ENCODE data around the gene SERAC1.

The SERAC1 gene

DNA sequence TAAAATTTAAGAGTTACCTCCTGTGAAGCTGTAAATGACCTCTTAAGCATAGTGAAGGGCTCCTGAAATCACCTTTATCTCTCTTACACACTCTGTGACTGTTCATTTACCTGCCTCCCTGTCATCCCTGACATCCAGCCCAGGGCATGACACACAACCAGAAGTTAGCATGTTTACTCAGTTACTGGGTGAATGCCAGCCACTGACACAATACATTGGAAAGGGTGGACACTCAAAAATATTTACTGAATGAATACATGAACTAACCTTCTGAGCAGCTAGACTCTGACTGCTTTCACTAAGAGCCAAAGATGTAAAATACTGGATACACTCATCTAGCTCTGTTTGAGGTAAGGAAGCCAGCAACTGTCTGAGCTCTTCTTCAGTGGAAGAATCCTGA, 25.3 kb downstream of the SERAC1 start:
- H3K4me3 ChIP-seq (ENCODE audit: low read length) = no peak overlapping the region
- peaks cover 17% of the 10 kb centered on the region for H3K36me3 ChIP-seq (ENCODE audit: insufficient read depth, low read length)
- H2AFZ ChIP-seq (ENCODE audit: low read depth, low read length) = no peak overlapping the region
- no peaks in the 10 kb centered on the region for H3K27me3 ChIP-seq (ENCODE audit: insufficient read depth, low read length)
- H3K4me1 ChIP-seq (ENCODE audit: insufficient read depth, low read length) = no peaks in the 10 kb centered on the region
- peaks cover 2% of the 10 kb centered on the region for H3K9me3 ChIP-seq (ENCODE audit: low read length)

DNA sequence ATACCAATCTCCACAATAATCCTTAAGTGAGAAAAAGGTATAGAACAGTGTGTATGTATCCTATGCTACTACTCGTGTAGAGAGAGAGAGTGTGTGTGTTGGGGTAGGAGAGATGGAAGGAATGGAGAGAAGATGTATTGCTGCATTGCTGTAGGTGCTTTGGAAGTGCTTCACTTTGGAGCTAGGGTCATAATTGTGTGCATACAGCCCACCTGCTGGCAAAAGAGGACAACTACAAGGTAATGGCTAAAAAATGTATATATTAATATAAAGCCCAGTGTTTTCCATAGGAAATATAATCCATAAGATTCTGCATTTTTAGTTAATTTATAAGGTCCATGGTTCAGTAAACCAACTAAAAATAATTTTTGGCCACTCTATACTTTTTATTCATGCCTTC, 36.1 kb downstream of the SERAC1 start:
- peaks cover 3% of the 10 kb centered on the region for H3K36me3 ChIP-seq (ENCODE audit: insufficient read depth, low read length)
- H3K9me3 ChIP-seq (ENCODE audit: low read length) = no peaks in the 10 kb centered on the region
- no peaks in the 10 kb centered on the region for H3K4me1 ChIP-seq (ENCODE audit: insufficient read depth, low read length)
- no peaks in the 10 kb centered on the region for H3K27me3 ChIP-seq (ENCODE audit: insufficient read depth, low read length)
- H2AFZ ChIP-seq (ENCODE audit: low read depth, low read length) = no peak overlapping the region
- H3K4me3 ChIP-seq (ENCODE audit: low read length) = no peak overlapping the region

DNA sequence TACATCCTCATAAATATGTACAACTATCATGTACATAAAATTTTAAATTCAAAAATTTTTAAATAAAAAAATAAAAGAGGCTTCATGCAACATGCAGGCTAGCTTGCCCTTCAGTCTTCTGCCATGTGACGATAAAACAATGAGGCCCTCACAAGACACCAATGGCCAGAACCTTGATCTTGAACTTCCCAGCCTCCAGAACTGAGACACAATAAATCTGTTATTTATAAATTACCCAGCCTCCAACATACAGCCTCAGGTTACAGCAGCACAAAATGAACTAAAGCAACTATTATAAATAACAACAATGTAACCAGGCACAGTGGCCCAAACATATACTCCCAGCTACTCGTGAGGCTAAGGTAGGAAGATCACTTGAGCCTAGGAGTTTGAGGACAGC, 42.8 kb downstream of the SERAC1 start:
- H3K9me3 ChIP-seq (ENCODE audit: low read length) = peaks cover 3% of the 10 kb centered on the region
- no peak overlapping the region for H3K4me3 ChIP-seq (ENCODE audit: low read length)
- no peaks in the 10 kb centered on the region for H3K27me3 ChIP-seq (ENCODE audit: insufficient read depth, low read length)
- no peaks in the 10 kb centered on the region for H3K4me1 ChIP-seq (ENCODE audit: insufficient read depth, low read length)
- no peak overlapping the region for H2AFZ ChIP-seq (ENCODE audit: low read depth, low read length)
- H3K36me3 ChIP-seq (ENCODE audit: insufficient read depth, low read length) = peaks cover 17% of the 10 kb centered on the region

DNA sequence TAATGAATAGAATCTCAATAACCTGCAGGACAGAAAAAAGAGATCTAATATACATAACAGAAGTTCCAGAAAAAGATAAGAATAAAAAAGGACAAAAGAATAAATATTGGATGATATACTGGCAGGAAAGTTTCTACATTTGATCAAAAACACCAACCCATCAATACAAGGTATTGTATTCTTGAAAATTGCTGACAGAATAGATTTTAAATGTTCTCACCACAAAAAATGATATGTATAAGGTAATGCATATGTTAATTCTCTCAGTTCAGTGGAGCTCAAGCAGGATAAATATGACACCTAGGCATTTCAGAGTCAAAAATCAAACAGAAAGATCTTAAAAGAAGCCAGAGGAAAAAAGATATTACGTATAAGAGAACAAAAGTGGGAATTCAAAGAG, 43.8 kb downstream of the SERAC1 start:
- Histone ChIP-seq H3K36me3 (ENCODE audit: insufficient read depth, low read length) (peaks cover 17% of the 10 kb centered on the region), H3K4me3 (ENCODE audit: low read length) (no peak overlapping the region), H2AFZ (ENCODE audit: low read depth, low read length) (no peak overlapping the region), H3K4me1 (ENCODE audit: insufficient read depth, low read length) (no peaks in the 10 kb centered on the region), H3K9me3 (ENCODE audit: low read length) (peaks cover 3% of the 10 kb centered on the region), H3K27me3 (ENCODE audit: insufficient read depth, low read length) (no peaks in the 10 kb centered on the region)

DNA sequence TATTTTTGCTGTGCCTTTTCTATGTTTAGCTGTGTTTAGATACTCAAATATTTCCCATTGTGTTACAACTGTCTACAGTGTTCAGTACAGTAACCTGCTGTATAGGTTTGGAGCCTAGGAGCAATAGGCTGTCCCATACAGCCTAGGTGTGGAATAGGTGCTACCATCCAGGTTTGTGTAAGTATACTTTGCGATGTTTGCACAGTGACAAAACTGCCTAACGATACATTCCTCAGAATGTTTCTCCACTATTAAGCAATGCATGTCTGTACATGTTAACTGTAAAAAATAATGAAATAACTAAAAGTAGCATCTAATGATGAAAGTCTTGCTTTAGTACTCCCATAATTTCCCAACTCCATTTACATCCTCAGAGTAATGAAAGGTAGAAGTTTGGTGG, 46.0 kb downstream of the SERAC1 start:
- Histone ChIP-seq H3K9me3 (ENCODE audit: low read length) (peaks cover 3% of the 10 kb centered on the region), H3K4me3 (ENCODE audit: low read length) (no peak overlapping the region), H2AFZ (ENCODE audit: low read depth, low read length) (no peak overlapping the region), H3K4me1 (ENCODE audit: insufficient read depth, low read length) (no peaks in the 10 kb centered on the region), H3K27me3 (ENCODE audit: insufficient read depth, low read length) (no peaks in the 10 kb centered on the region), H3K36me3 (ENCODE audit: insufficient read depth, low read length) (peaks cover 20% of the 10 kb centered on the region)

DNA sequence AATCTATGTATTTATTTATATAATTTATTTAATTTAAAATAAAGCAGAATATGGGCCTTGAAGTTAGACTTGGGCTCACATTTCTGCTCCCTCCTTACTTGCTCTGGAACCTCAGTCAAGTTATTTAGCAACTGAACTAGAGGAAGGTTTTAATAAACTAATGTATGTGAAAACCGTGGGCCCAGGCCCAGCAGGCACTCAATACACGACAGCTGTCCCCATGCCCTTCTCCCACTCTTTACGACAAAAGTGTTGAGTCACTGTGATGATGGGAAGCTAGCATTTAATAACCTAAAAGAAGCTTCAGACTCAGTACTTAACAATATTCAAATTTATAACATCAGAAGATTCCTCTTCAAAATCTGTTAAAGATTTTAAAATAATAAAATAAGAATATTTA, 46.7 kb downstream of the SERAC1 start:
- Histone ChIP-seq H3K36me3 (ENCODE audit: insufficient read depth, low read length) (peaks cover 15% of the 10 kb centered on the region), H3K4me3 (ENCODE audit: low read length) (no peak overlapping the region), H3K4me1 (ENCODE audit: insufficient read depth, low read length) (no peaks in the 10 kb centered on the region), H3K9me3 (ENCODE audit: low read length) (no peaks in the 10 kb centered on the region), H2AFZ (ENCODE audit: low read depth, low read length) (no peak overlapping the region), H3K27me3 (ENCODE audit: insufficient read depth, low read length) (no peaks in the 10 kb centered on the region)

DNA sequence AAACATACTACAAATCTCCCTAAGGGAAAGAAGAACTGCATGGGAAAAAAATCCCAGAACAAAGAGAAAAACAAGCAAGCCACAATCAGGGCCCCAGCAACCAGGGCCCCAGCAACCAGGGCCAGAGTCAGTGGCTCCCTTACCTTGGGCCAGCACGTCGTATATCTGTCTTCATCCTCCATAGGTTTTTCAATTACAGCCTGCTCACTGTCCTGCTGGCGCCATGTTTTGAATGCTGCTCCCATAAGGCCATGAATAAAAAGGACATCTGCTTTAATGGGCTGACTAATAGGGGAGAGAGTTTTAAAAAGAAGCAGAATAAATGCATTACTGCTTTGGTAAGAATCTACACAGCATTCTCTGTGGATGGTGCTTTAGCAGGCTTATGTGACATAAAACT, 49.2 kb downstream of the SERAC1 start:
- Histone ChIP-seq H3K4me3 (ENCODE audit: low read length) (no peak overlapping the region), H3K4me1 (ENCODE audit: insufficient read depth, low read length) (no peaks in the 10 kb centered on the region), H2AFZ (ENCODE audit: low read depth, low read length) (no peak overlapping the region), H3K27me3 (ENCODE audit: insufficient read depth, low read length) (no peaks in the 10 kb centered on the region), H3K9me3 (ENCODE audit: low read length) (no peaks in the 10 kb centered on the region), H3K36me3 (ENCODE audit: insufficient read depth, low read length) (peaks cover 29% of the 10 kb centered on the region)

DNA sequence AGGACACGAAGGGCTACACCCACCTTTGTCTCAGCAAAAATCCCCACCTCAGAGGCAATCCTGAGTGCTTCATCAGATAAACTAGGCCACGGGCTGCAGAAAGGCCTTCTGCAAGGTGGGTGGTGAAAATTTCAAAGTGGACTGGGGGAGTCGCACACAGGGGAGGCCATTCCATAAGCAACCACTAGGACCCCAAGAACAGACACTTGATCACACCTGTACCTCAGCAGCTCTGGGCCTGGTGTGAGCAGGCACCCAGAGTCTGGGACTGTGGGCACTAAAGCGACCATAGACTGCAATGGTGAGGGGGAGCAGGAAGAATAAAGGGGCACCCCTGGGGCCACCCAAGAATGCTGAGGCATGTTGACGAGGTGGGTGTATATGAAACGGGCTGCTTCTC, 52.6 kb downstream of the SERAC1 start:
- Histone ChIP-seq H2AFZ (ENCODE audit: low read depth, low read length) (no peak overlapping the region), H3K4me3 (ENCODE audit: low read length) (no peak overlapping the region), H3K9me3 (ENCODE audit: low read length) (no peaks in the 10 kb centered on the region), H3K27me3 (ENCODE audit: insufficient read depth, low read length) (no peaks in the 10 kb centered on the region), H3K36me3 (ENCODE audit: insufficient read depth, low read length) (peaks cover 43% of the 10 kb centered on the region), H3K4me1 (ENCODE audit: insufficient read depth, low read length) (no peaks in the 10 kb centered on the region)

DNA sequence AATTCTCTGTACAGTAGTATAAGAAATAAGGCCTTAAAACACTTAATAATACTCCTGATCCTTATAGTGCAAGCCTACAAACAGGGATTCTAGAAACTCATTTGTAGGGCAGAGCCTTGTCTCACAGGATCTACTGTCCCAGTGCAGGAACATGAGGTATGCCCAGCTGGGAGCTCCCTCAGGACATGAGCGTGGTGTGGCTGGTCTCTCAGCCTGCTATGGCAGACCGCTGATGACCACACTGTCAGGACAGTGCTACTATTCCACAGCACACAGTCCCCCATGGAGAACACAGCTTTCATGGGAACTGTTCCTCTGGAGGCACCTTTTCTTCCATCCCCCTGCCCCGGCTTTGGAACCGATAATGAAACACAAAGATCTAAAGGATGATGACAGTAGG, 53.0 kb downstream of the SERAC1 start:
- Histone ChIP-seq H3K4me3 (ENCODE audit: low read length) (no peak overlapping the region), H3K36me3 (ENCODE audit: insufficient read depth, low read length) (peaks cover 43% of the 10 kb centered on the region), H3K27me3 (ENCODE audit: insufficient read depth, low read length) (no peaks in the 10 kb centered on the region), H3K9me3 (ENCODE audit: low read length) (no peaks in the 10 kb centered on the region), H2AFZ (ENCODE audit: low read depth, low read length) (no peak overlapping the region), H3K4me1 (ENCODE audit: insufficient read depth, low read length) (no peaks in the 10 kb centered on the region)

DNA sequence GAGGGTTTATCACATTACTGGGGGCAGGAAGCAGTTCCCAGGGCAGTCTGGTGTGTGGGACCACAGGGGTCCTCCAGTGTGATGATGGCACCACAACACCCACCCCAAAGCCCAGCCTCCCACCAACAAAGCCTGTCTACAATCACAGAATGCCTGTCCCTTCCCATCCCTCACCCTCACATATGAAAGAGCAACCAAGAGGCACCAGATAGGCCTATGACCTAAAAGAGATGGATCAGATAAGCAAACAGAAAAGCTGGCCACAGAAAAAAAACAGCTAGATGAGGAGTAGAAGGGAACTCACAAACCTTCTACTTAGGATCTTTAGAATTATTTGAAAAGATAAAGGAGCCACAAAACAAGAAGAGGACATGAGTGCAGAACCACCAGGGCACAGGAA, 54.3 kb downstream of the SERAC1 start:
- no peaks in the 10 kb centered on the region for H3K27me3 ChIP-seq (ENCODE audit: insufficient read depth, low read length)
- no peak overlapping the region for H3K4me3 ChIP-seq (ENCODE audit: low read length)
- no peaks in the 10 kb centered on the region for H3K9me3 ChIP-seq (ENCODE audit: low read length)
- peaks cover 51% of the 10 kb centered on the region for H3K36me3 ChIP-seq (ENCODE audit: insufficient read depth, low read length)
- no peak overlapping the region for H2AFZ ChIP-seq (ENCODE audit: low read depth, low read length)
- H3K4me1 ChIP-seq (ENCODE audit: insufficient read depth, low read length) = no peaks in the 10 kb centered on the region

DNA sequence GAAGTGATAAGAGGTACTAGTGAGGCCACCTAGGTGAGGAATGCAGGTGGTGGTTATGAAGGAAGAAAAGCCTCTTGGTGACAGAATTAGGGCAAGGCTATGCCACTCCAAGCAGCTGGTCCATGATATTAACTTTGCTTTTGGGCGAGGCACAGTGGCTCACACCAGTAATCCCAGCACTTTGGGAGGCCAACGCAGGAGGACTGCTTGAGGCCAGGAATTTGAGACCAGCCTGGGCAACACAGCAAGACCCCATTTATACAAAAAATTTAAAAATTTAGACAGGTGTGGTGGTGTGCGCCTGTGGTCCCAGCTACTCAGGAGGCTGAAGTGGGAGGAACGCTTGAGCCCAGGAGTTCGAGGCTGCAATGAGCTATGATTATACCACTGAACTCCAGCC, 56.1 kb downstream of the SERAC1 start:
- H3K9me3 ChIP-seq (ENCODE audit: low read length) = no peaks in the 10 kb centered on the region
- peaks cover 49% of the 10 kb centered on the region for H3K36me3 ChIP-seq (ENCODE audit: insufficient read depth, low read length)
- no peaks in the 10 kb centered on the region for H3K4me1 ChIP-seq (ENCODE audit: insufficient read depth, low read length)
- no peak overlapping the region for H2AFZ ChIP-seq (ENCODE audit: low read depth, low read length)
- H3K4me3 ChIP-seq (ENCODE audit: low read length) = no peak overlapping the region
- H3K27me3 ChIP-seq (ENCODE audit: insufficient read depth, low read length) = no peaks in the 10 kb centered on the region

DNA sequence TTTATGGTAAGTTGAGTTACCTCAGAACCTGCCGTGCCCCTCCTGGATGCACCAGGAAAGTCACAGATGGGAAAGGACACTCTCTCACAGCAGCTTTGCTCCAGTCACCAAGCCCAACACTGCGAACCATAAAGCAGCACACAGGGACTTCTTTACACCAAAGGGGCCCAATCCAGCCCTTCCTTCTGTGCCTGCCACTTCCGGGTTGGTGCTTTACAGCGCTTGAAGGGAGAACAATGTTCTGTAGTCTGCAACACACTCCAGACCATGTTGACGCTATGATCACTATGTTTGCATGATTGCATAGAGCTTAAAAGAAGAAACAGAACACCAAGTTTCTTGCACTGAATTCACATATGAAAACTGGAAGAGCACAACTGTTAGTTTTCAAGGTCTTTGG, 57.1 kb downstream of the SERAC1 start:
- H3K4me1 ChIP-seq (ENCODE audit: insufficient read depth, low read length) = no peaks in the 10 kb centered on the region
- H2AFZ ChIP-seq (ENCODE audit: low read depth, low read length) = no peak overlapping the region
- peaks cover 47% of the 10 kb centered on the region for H3K36me3 ChIP-seq (ENCODE audit: insufficient read depth, low read length)
- H3K9me3 ChIP-seq (ENCODE audit: low read length) = no peaks in the 10 kb centered on the region
- H3K4me3 ChIP-seq (ENCODE audit: low read length) = no peak overlapping the region
- no peaks in the 10 kb centered on the region for H3K27me3 ChIP-seq (ENCODE audit: insufficient read depth, low read length)

DNA sequence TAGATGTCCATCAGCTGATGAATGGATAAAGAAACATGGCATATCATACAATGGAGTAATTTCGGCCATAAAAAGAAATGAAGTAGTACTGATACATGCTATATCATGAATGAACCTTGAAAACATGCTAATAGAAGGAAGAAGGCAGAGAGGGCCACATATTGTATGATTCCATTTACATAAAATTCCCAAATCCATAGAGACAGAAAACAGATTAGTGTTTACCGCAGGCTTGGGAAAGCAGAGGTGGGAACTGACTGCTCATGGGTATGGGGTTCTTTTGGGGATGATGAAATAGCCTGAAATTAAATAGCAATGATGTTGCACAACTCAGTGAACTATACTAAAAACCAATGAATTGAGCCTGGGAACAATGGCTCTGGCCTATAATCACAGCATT, 58.3 kb downstream of the SERAC1 start:
- H3K4me3 ChIP-seq (ENCODE audit: low read length) = no peak overlapping the region
- peaks cover 36% of the 10 kb centered on the region for H3K36me3 ChIP-seq (ENCODE audit: insufficient read depth, low read length)
- no peaks in the 10 kb centered on the region for H3K9me3 ChIP-seq (ENCODE audit: low read length)
- H3K4me1 ChIP-seq (ENCODE audit: insufficient read depth, low read length) = no peaks in the 10 kb centered on the region
- no peak overlapping the region for H2AFZ ChIP-seq (ENCODE audit: low read depth, low read length)
- H3K27me3 ChIP-seq (ENCODE audit: insufficient read depth, low read length) = no peaks in the 10 kb centered on the region

DNA sequence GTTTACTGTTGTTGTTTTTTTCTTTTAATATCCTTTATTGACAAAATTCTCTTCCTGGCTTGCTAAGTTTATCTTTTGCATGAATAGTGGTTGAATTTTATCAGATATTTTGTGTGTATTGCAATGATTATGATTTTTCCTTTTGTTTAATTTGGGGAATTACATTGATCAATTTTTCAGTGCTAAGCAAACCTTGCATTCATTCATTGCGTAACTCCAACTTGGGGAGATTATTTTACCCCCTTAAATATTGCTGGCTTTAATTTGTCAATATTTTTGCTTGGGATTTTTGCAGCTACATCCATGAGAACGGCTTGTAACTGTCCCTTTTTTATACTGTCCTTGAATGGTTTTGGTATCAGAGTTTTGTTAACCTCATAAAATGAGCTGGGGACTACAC, 63.4 kb downstream of the SERAC1 start:
- no peaks in the 10 kb centered on the region for H3K27me3 ChIP-seq (ENCODE audit: insufficient read depth, low read length)
- no peak overlapping the region for H3K4me3 ChIP-seq (ENCODE audit: low read length)
- peaks cover 1% of the 10 kb centered on the region for H3K9me3 ChIP-seq (ENCODE audit: low read length)
- no peak overlapping the region for H2AFZ ChIP-seq (ENCODE audit: low read depth, low read length)
- H3K36me3 ChIP-seq (ENCODE audit: insufficient read depth, low read length) = peaks cover 8% of the 10 kb centered on the region
- H3K4me1 ChIP-seq (ENCODE audit: insufficient read depth, low read length) = no peaks in the 10 kb centered on the region
